Tibial nerve (tissue), 4 donors: ENCODE data around the gene NR2C2. TPM values are rescaled to one million over a fixed set of nuclear protein-coding genes. Genes with fewer than 3 reads are reported as not detected.

ENCODE experiments used
- DNase-seq, 2 donors: peaks; one replicate each; pipeline ENCODE4 v3.0.0-alpha.2; 2019; ENCODE audit warnings: low spot score in 2 of 2
- H3K27ac ChIP-seq, 4 donors: fragments of 200-600 bp; sonication (generic) in 3 of 4; one replicate each; pipeline ENCODE4 v1.5.1; 2017 to 2019; ENCODE audit warnings: mild to moderate bottlenecking in 1 of 4
- H3K27me3 ChIP-seq, 2 donors: fragments of 200-600 bp; sonication (generic) in 1 of 2; one replicate each; pipeline versions ENCODE4 v1.5.1 to v1.6.0; 2017 to 2019
- H3K36me3 ChIP-seq, 3 donors: fragments of 200-600 bp; sonication (generic); one replicate each; pipeline ENCODE4 v1.5.1; 2018 to 2019
- H3K4me1 ChIP-seq, 4 donors: fragments of 200-600 bp; sonication (generic) in 3 of 4; one replicate each; pipeline ENCODE4 v1.5.1; 2017 to 2019
- H3K4me3 ChIP-seq, 4 donors: fragments of 200-600 bp; sonication (generic) in 3 of 4; one replicate each; pipeline ENCODE4 v1.5.1; 2017 to 2019; ENCODE audit warnings: mild to moderate bottlenecking in 1 of 4, moderate library complexity in 1 of 4
- H3K9me3 ChIP-seq, 4 donors: fragments of 200-600 bp; sonication (generic) in 3 of 4; one replicate each; pipeline ENCODE4 v1.5.1; 2017 to 2019
- EP300 ChIP-seq, 2 donors: sonication (generic); formaldehyde crosslinking; IDR thresholded peaks; one replicate each; pipeline ENCODE4 v1.6.1; 2017; ENCODE audit warnings: antibody characterized with exemption in 2 of 2, mild to moderate bottlenecking in 1 of 2
- POLR2A ChIP-seq, 2 donors: fragments of 450-650 bp; IDR thresholded peaks; one replicate each; pipeline ENCODE4 v1.6.1; 2017; ENCODE audit warnings: antibody characterized with exemption in 2 of 2, mild to moderate bottlenecking in 2 of 2, moderate library complexity in 2 of 2
- WGBS, 2 donors: methylation state at CpG; one replicate each; pipeline ENCODE4 v1.1.5; 2018; 5-methylcytosine and 5-hydroxymethylcytosine counted together
- total RNA-seq, 4 donors: library from RNA; depleted of rRNA; stranded (reverse); fragments of >200 nt; gene quantifications; one replicate each; pipeline ENCODE4 v1.1.0, GENCODE V29; 2016
- TF ChIP-seq, protein P1 (sequence below), 5 experiments: fragments of 200-600 bp in 3 of 5; fragments of 450-650 bp in 2 of 5; sonication (generic) in 3 of 5; IDR thresholded peaks; one replicate each; pipeline ENCODE4 v1.5.1; 2016 to 2019; ENCODE audit warnings: antibody characterized with exemption in 5 of 5, mild to moderate bottlenecking in 3 of 5, moderate library complexity in 2 of 5

Gene NR2C2
- total RNA-seq, 4 donors from 2014 or later: 34.5 to 54.3 (median 44.4) TPM

DNA sequence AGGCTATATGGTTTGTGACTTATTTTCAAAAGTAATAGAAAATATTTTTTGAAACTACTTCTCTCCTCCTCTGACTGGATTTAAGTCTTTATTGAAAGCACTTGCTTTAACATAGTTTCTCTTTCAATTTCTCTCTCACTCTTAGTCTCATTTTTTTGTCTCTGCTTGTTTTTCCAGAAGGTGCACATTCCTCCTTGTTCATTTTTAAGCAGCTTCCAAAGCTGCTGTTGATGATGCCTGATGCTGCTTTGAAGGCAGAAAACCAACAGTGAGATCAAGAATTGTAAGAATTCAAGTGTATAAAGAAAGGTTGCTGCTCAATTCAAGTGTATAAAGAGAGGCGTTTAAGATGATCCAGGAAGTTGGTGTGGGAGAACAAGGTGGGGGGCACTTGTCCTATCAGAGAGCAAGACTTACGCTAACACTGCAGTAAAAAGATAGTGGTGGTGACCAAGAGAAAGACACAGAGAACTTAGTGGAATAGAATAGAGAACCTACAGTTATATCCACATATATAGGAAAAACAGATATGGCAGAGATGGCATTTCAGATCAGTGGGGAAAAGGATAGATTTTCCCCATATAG lies 12.1 kb downstream of the NR2C2 start:
- 60 to 68% methylated on average over 2 of the region's 2 CpGs for WGBS, 2 donors
- Histone ChIP-seq H3K4me1 (peaks cover 0 to 33% (median 3%) of the 10 kb centered on the region in 4 donors), H3K9me3 (no peaks in the 10 kb centered on the region), H3K27ac (no peak overlapping the region), H3K4me3 (no peak overlapping the region), H3K27me3 (no peaks in the 10 kb centered on the region), H3K36me3 (peaks cover 0 to 6% (median 0%) of the 10 kb centered on the region in 3 donors)
- no peak for DNase-seq
- TF ChIP-seq POLR2A (IDR thresholded peaks at IDR 0.05) (no peak), EP300 (IDR thresholded peaks at IDR 0.05) (no peak)
- TF ChIP-seq, protein P1, sequence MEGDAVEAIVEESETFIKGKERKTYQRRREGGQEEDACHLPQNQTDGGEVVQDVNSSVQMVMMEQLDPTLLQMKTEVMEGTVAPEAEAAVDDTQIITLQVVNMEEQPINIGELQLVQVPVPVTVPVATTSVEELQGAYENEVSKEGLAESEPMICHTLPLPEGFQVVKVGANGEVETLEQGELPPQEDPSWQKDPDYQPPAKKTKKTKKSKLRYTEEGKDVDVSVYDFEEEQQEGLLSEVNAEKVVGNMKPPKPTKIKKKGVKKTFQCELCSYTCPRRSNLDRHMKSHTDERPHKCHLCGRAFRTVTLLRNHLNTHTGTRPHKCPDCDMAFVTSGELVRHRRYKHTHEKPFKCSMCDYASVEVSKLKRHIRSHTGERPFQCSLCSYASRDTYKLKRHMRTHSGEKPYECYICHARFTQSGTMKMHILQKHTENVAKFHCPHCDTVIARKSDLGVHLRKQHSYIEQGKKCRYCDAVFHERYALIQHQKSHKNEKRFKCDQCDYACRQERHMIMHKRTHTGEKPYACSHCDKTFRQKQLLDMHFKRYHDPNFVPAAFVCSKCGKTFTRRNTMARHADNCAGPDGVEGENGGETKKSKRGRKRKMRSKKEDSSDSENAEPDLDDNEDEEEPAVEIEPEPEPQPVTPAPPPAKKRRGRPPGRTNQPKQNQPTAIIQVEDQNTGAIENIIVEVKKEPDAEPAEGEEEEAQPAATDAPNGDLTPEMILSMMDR (IDR thresholded peaks at IDR 0.05): no peak

DNA sequence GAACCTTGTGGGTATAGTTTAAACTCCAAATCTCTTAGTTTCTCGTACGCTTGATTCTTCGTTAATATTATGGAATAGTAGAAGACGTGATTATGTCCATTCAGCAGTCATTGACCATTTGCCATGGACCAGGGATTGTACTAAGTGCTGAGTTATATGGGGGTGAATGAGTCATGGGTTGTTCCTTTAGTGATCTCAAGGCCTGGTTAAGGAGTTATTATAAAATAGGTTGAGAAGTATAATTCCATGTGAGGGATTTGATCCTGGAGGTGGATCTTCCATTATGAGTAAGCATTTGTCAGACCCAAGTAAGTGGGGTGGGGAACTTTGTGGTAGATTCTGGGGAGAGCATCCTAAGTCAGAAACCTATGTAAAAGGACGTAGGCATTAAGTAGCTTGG lies 15.4 kb downstream of the NR2C2 start:
- Histone ChIP-seq H3K4me3 (no peak overlapping the region), H3K4me1 (peaks cover 0 to 17% (median 0%) of the 10 kb centered on the region in 4 donors), H3K27me3 (no peaks in the 10 kb centered on the region), H3K9me3 (peaks cover 0 to 5% (median 2%) of the 10 kb centered on the region in 4 donors), H3K27ac (no peak overlapping the region), H3K36me3 (peaks cover 0 to 35% (median 4%) of the 10 kb centered on the region in 3 donors)
- DNase-seq: no peak
- TF ChIP-seq, protein P1 (IDR thresholded peaks at IDR 0.05): no peak
- TF ChIP-seq POLR2A (IDR thresholded peaks at IDR 0.05) (no peak), EP300 (IDR thresholded peaks at IDR 0.05) (no peak)
- WGBS, 2 donors: 95 to 97% methylated on average over 5 of the region's 5 CpGs

DNA sequence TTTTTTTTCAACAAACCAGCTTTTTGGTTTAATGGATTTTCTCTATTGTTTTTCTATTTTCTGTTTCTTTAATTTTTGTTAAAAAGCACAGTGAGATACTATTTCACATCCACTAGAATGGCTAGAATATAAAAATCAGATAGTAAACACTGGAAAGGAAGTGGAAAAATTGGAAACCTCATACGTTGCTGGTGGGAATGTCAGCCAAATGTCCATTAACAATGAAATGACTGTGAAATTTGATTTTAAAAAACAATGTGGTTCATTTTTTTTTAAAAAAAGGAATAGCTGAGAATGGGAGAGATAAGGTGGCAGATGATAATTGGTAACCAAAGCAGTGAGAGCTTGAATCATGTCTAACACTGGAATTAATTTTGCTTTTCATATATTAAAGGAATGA lies 19.9 kb downstream of the NR2C2 start:
- peaks cover 0 to 52% (median 5%) of the 10 kb centered on the region in 3 donors for H3K36me3 ChIP-seq
- no peaks in the 10 kb centered on the region for H3K27me3 ChIP-seq
- 24 to 29% methylated on average over 1 of the region's 1 CpG for WGBS, 2 donors
- no peak overlapping the region for H3K4me3 ChIP-seq
- H3K27ac ChIP-seq: no peak overlapping the region
- H3K4me1 ChIP-seq: no peaks in the 10 kb centered on the region
- H3K9me3 ChIP-seq: peaks cover 0 to 5% (median 2%) of the 10 kb centered on the region in 4 donors
- DNase-seq: no peak
- TF ChIP-seq, protein P1 (IDR thresholded peaks at IDR 0.05): no peak
- no peak for TF ChIP-seq POLR2A (IDR thresholded peaks at IDR 0.05)

DNA sequence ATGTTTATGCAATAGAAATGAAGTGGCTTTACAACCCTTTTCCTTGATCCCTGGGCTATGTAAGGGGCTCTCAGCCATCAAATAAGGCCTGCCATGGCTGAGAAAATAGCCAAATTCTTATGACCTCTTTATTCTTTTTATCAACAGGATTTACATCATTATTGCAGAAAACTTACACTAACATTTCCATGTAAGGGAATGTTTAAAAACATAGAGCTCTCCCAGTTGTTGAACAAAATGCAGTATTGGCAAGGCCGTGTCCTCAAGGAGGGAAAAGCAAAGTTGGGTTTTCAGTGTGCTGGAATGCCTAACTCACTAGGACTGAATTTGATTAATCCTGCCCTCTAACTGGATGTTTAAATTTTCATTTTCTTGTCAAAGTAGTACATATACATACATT lies 22.3 kb downstream of the NR2C2 start:
- no peak overlapping the region for H3K27ac ChIP-seq
- no peak overlapping the region for H3K4me3 ChIP-seq
- no peaks in the 10 kb centered on the region for H3K4me1 ChIP-seq
- H3K27me3 ChIP-seq: no peaks in the 10 kb centered on the region
- no peak for TF ChIP-seq POLR2A (IDR thresholded peaks at IDR 0.05)
- peaks cover 0 to 67% (median 8%) of the 10 kb centered on the region in 3 donors for H3K36me3 ChIP-seq
- no peak for DNase-seq
- H3K9me3 ChIP-seq: peaks cover 0 to 11% (median 2%) of the 10 kb centered on the region in 4 donors
- 69 to 73% methylated on average over 1 of the region's 1 CpG for WGBS, 2 donors

DNA sequence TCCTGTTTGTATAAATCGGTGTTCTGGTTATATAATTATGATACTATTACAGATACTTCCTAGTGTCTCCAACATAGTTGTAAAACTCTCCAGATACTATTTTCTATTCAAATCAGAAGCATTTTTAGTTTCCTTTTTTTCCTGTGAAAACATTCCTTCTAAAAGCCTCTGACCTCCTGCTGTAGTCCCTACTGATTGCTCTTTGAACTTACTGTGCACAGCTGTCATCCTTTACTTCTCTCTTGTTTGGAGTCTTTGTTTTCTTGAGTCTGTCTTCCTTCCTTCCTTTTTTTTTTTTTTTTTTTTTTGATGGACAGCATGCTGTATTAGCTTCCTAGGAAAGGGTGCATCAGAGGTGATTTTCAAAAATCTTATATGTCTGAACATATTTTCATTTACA lies 28.9 kb downstream of the NR2C2 start:
- no peak for DNase-seq
- 13 to 16% methylated on average over 1 of the region's 1 CpG for WGBS, 2 donors
- no peak overlapping the region for H3K4me3 ChIP-seq
- no peaks in the 10 kb centered on the region for H3K27me3 ChIP-seq
- H3K27ac ChIP-seq: no peak overlapping the region
- H3K4me1 ChIP-seq: peaks cover 0 to 13% (median 3%) of the 10 kb centered on the region in 4 donors
- peaks cover 0 to 7% (median 0%) of the 10 kb centered on the region in 4 donors for H3K9me3 ChIP-seq
- peaks cover 0 to 34% (median 4%) of the 10 kb centered on the region in 3 donors for H3K36me3 ChIP-seq
- TF ChIP-seq EP300 (IDR thresholded peaks at IDR 0.05) (no peak), POLR2A (IDR thresholded peaks at IDR 0.05) (no peak)
- TF ChIP-seq, protein P1 (IDR thresholded peaks at IDR 0.05): no peak
